Fibroblast of skin of right quadriceps (primary cell): ENCODE measurements around the gene NPC1.
"Not testable (repeated sequence)": the region's sequence is repeated elsewhere in the genome, so short reads cannot be mapped to it uniquely, and the experiment has no call there.

Experiments
- DNase-seq: peaks from one replicate; pipeline ENCODE4 v3.0.0-alpha.2; 2013

Gene NPC1

DNA sequence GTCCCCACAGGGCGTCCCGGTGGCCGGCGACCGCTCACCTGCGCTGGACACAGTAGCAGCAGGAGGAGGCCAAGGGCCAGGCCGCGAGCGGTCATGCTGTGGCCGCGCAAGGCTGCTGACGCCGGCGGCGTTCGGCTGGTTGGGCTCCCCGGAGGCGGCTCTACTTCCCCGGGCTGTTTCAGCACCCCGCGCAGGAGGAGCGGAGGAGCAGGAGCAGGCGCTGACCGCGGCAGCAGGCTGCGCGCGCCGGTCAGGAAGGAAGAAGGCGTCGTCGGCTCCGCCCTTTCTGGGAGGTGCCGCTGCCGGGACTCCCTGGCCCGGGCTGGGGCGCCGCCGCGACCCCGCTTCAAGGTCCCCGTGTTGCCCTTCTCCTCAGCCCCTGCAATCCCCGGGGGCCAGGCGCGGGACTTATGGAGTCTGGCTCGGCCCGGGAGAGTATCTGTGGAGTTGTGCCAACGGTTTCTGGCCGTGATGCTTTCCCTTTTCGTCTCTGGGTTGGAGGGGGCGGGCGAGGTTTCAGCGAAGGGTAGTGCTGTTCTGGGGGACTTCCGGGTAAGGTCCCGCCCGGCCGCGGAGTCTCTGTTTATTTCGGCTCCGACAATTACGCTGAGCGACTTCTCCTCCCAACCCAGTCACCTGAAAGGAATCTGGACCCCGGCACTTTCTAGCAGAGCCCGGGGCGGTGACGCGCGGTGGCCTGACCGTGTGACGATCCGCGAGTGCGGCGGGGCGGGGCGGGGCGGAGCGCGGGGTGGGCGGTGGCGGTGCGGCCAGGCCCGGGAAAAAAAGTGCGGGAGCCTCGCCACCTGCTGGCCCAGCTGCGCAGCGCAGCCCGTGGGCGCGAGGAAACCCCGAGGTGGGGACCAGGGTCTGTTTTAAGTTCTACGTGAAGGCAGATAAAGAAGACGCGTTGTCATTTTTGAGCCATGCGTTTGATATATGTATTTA is at the start of gene NPC1:
TSS of gene NPC1 (minus strand) at position 258 of the 948 bp plus-strand sequence. CDS start at position 95, 163 bp downstream.
- DNase-seq, result peak; percentile 96

DNA sequence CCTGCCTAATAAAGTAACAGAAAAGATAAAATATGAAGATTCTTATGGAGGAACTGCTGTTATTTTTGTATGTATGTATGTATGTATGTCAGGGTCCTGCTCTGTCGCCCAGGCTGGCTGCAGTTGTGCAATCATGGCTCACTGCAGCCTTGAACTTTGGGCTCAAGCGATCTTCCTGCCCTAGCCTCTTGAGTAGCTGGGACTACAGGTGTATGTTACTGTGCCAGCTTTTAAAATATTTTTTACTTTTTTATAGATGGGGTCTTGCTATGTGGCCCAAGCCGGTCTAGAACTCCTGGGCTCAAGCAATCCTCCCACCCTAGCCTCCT is 49.7 kb upstream of the NPC1 start:
- no peak for DNase-seq

DNA sequence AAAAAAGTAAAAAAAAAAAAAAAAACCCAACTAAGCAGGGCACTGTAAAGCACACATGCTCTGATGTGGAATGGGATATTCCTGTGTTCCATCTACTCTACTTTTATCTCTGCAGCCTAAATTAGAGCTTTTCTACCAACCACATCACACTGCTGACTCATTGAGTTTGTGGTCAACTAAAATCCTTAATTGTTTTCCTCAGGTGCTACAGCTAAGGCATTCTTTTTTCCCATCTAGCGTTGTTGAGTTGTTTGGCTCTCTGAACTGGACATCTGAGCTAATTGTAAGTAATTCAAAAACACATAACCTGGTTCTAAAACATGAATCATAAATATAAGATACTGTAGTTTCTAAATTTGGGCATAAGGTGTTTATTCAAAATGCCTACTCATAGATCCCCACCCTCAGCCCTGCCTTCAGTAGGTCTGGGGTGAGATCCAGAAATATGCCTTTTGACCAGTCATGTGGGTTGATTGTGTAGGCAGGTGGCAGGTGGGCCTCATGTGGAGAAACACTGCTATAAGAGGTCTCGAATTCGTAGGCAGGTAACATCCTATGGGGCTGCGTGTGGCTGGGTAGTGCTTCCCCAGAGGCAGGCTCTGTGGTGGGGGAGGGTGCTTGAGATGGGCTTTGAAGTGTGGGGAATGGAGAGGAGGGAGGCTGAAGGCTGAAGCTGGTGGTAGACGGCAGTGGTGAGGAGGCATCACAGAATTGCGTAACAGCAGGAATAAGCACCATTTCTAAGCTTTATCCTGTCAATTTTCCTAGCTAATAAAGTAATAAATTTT is 49.2 kb upstream of the NPC1 start:
- DNase-seq, result peak; percentile 19

DNA sequence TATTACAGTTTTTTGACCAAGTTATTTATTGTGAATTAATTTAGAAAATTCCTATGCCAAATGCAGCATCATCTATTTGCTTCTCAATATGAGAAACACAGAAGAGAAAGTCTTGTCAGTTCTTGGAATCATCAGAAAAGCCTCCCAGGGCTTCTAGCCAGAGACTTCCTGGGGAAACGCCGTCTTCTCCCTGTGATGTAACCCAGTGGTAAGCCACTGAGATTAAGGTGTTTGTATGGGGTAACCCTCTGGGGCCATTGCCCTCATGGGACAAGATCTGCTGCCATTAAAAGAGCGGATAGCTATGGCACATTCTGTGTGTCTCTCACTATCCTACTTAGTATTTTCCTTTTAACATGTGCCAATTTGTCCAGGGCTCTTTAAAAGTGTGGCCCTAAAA is 48.4 kb upstream of the NPC1 start:
- no peak for DNase-seq

DNA sequence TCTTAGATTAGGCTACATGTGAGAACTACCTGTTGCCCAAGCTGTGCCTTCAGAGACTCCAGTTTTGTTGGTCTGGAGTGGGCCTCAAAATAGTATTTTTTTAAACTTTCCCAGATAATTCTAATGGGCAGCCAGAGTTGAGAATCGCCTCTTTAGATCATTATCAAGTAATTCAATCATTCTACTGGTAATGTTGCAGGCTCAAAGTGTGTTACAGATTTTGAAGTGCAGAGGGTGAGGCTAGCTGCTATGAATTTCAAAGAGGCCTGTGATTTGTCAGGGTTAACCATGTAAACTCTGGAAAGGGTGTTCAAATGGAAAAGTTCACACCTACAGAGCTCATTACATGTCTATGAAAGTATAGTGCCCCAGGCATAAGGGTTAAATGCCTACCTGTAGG is 46.3 kb upstream of the NPC1 start:
- no peak for DNase-seq

DNA sequence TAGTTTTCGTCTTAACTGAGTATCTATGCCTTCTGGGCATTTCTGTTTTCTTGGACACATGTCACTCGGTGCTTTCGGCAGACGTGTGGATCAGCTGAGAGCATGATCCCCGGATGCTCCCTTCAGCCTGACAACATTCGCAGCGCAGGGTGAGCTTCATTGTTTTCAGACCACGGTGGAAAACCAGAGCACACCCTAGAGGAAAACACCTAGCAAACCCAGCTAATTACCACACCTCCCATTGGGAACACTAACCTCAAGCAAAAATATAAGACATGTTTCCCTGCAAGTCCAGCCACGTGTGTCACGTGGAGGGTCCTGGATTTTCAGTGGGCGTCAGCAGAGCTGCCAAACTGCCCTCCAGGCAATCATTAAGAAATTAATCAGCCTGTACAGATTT is 45.4 kb upstream of the NPC1 start:
- DNase-seq, result no peak

DNA sequence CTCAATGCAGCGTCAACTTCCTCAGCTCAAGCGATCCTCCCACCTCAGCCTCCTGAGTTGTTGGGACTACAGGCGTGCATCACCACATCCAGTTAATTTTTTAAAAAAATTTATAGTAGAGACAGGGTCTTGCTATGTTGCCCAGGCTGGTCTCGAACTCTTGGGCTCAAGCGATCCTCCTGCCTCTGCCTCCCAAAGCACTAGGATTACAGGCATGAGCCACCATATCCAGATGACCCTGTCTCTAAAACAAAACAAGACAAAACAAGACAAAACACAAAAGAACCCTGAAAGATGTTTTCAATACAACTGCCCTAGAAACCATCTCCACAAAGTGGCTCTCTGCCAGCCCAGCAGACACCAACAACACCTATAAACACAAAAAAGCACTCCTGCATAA is 45.0 kb upstream of the NPC1 start:
- no peak for DNase-seq

DNA sequence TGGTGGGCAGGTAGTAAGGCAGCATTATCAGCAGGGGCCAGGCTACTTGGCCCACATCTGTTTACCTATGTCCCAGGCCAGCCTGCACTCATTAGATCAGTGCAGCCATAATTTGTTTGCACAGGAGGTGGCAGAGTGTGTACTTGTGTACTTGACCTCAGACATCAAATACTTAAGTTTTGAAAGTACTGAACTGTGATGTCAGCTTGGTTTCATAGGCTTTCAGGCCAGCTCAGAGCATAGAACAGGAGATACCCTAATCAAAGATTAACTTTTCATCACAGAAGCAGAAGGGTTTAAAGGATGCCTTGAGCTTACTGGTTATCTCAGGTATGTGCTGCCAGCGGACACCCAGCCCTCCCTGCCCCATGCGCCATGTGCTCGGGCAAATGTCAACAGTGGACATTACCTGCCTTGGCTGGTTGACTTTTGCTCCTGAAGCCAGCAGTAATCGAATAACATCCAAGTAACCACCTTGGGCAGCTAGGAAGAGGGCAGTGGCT is 43.2 kb upstream of the NPC1 start:
- DNase-seq, result no peak

DNA sequence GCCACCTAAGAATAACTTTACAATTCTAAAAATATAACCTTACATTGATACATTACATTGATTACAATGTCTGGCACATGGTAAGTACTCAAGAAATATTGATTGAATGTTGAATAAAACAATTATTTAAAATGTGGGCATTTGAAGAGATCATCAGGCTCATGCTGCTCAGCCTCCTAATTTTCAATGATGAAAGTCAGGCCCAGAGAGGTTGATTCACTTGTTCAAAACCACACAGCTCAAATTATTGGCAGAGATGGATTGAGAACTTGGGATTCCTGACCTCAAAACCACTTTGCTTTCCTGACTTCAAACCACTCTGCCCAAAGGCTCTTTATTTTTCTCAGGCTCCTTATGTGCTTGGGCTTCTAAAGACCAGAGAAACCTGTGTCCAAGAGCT is 41.7 kb upstream of the NPC1 start:
- DNase-seq, result no peak

DNA sequence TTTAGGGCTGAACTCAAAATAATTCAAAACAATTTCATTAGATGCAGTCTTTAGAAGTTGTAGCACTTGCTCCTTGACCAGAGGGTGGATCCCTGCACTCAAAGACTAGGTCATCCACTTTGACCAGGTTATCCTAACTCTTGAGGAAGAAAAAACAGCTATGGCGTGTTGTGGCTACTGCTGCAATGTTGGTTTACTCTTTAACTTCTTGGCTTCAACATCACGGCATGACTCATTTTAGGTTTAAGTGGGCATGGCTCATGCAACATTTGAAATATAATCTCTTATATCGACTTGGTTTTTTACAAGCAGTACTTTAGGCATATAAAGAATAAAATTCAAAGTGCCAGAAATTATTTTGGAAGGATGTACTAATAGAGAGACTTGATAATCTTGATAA is 41.0 kb upstream of the NPC1 start:
- peak; percentile 62 for DNase-seq

DNA sequence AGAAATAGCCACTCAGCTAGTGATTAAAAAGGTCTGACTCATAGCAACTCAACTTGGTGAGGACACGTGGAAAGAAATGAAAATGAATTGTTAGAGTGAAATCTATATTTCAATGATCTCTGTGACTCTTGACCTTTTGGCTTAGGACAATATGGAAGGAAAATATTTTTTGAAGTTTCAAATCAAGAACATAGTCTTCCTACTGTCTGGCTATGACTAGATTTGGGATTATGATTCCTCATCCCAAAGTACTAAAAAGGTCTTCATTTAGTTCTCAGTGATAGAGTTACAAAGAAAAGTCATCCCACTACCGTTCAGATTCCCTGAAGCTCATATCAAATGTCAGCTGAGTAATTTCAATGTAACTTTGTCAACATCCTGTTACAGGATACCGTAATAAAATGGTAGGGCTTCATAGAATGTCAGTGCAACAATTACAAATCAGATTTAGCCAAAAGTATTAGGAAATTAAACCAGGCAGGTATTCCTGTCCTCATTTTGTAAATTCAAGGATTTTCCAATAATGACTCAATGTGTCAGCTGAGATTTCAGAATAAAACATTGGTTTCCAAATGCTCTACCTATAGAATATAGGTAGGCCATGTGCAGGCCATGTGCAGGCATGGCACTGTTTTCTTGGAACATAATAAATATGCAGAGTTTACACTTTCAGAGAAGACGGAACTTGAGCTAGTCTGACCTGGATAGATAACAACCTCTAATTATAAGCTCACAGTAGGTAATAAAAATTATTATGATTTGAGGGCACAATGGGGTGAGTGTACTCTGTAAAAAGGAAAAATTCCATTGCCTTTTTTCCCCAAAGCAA is 40.4 kb upstream of the NPC1 start:
- peak; percentile 76 for DNase-seq

DNA sequence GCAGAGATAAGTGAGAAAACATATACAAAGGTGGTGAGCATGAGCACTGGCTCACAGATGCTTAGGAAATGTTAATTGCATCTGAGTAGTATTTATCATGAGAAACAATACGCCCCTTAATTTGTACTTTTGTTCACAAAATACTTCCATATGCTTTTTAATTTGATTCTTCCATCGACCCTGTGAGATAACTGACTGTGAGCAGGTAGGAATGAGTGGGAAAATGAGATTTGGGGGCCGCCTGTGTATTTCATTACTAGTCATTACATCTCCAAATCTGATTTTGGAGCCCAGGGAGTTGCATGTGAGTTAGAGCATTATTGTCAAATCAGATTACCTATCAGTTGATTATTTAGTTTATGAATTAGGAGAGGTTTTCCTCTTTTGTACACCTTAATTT is 36.7 kb upstream of the NPC1 start:
- no peak for DNase-seq

DNA sequence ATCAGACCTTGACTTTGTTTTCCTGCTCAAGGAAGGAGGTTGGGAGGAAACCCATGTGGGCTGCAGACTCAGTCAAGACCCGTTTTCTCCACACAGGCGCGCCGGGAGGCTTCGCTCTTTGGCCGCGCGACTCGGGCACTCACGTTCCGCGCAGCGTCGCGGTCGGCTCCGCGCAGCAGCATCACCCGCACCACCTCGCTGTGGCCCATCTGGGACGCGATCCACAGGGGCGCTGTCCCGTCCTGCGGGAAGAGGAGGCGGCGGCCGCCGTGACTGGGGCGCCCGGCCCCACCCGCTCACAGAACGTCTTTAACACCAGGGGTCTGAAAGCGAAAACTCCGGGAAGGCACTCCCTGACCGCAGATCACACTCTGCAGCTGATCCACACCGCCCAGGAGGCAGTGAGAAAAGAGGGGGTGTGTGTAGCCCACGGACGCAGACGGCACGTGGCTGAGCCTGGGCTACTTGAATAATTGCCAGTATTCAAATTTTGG is 33.1 kb upstream of the NPC1 start:
- DNase-seq, result peak; percentile 11

DNA sequence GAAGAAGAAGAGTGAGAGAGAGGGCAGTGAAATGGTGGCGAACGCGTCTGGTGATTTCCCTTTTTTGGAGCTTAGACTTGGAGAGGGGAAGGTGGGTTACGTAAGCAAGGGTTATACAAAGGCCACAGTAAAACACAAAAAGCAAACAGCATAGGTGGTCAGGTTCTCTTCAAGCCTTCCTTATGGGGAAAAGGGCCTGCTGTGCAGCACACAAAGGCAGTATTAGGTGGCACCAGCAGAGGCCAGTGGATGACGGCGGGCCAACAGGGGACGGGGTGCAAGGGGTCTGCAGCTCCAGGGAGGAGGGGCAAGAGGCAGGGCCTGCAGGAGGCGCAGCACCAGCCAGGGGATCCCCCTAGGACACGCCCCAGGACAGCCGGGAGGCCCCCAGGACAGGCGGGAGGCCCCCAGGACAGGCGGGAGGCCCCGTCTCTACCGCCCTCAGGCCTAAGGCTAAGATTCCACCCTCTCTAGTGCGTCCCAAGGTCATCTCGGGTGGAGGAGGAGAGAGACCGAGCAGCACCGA is 32.6 kb upstream of the NPC1 start:
- DNase-seq, result peak; percentile 3

DNA sequence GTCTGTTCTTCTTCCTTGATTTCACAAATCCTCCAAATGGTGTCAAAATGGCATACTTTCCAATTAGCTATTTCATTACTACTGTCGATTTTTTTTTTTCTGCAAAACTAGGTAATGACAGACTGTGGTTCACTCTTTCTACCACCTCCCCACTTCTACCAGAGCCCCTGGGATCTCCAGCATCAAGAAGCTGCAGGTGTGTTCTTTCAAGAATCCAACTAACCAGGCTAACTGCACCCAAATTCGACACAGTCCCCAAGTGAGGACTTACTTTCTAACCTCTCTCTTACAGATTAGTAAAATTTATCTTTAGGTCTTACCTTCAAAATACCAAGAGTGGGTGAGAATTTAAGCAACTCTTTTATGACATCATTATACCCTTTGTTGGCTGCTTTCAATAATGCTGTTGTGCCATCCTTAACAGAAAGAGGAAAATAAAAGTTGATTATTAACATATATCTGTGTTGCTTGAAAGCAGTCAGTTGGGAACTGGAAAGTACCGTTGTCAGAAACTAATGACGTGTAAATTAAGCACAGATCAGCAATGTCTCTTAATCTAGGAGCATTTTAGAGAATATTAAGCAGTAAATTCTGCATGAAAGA is 31.2 kb upstream of the NPC1 start:
- no peak for DNase-seq

DNA sequence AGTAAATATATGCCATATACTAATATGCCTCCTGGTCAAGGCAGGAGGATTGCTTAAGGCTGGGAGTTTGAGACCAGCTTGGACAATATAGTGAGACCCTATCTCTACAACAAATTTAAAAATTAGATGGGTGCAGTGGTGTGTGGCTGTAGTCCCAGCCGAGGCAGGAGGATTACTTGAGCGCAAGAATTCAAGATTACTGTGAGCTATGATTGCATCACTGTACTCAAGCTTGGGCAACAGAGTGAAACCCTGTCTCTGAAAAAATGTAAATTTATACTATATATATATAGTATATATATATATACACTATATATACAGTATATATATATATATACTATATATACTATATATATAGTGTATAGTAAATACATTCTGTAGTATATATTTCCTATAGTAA is 30.0 kb upstream of the NPC1 start:
- DNase-seq, result no peak

DNA sequence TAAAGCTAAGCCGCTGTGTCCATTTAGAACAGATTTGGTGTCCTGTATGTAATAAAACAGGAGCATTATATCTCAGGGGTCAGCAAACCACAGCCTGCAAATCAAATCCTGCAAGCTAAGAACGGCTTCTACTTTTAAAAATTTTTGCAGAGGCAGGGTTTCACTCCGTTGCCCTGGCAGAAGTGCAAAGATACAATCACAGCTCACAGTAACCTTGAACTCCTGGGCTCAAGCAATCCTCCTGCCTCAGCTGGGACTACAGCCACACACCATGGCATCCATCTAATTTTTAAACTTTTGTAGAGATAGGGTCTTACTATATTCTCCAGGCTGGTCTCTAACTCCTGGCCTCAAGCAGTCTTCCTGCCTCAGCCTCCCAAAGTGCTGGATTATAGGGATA is 28.6 kb upstream of the NPC1 start:
- no peak for DNase-seq

DNA sequence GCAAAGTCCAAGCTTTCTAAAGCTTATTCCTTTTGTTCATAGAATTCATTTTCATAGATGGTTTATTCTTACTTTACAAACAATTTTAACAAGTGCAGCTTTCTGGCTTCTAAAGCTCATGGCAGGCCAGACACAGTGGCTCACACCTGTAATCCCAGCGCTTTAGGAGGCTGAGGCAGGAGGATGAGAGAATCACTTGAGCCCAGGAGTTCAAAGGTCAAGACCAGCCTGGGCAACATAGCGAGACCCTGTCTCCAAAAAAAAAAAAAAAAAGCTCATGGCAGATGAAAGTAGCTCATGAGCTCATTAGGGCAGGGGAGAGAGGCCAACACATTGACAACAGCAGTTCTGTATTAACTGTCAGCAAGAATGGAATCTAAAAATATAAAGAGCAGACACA is 28.1 kb upstream of the NPC1 start:
- DNase-seq, result no peak

DNA sequence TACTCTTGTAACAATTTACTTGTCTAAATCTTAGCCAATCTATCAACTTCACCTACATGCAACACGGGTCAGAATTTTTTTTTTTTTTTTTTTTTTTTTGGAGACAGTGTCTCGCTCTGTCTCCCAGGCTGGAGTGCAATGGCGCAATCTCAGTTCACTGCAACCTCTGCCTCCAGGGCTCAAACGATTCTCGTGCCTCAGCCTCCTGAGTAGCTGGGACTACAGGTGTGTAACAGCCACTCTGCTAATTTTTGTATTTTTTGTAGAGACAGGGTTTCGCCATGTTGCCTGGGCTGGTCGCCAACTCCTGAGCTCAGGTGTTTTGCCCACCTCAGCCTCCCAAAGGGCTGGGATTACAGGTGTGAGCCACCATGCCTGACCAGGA is 26.8 kb upstream of the NPC1 start:
- DNase-seq, result not testable (repeated sequence)

DNA sequence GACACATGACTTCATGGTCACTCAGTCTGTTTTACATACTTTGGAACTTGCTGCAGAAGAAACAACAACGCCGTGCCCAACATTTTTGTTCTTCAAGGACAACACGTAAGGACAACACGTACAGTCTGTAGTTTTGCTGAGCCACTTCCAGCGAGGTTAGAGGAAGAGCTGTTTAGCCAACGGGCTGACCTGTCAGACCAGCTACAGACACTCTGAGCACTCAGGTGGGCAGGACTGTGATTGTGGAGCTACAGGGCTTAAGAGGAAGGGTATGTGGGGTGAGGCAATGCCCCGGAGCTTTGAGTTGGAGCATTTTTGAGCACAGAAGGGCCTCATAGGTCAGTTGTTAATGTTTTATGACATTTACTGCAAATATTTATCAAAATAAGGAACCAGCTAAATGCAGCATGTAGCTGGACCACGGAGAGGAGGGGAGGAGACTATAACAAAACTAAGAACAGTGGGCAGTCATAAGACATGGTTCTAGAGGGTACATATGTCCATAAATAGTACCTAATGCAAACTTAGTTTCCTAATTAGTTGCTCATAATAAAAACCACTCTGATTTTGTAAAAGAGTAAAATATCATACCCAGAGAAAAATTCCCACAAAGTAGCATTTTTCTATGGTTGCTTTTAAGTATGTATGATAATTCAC is 26.3 kb upstream of the NPC1 start:
- DNase-seq, result no peak

DNA sequence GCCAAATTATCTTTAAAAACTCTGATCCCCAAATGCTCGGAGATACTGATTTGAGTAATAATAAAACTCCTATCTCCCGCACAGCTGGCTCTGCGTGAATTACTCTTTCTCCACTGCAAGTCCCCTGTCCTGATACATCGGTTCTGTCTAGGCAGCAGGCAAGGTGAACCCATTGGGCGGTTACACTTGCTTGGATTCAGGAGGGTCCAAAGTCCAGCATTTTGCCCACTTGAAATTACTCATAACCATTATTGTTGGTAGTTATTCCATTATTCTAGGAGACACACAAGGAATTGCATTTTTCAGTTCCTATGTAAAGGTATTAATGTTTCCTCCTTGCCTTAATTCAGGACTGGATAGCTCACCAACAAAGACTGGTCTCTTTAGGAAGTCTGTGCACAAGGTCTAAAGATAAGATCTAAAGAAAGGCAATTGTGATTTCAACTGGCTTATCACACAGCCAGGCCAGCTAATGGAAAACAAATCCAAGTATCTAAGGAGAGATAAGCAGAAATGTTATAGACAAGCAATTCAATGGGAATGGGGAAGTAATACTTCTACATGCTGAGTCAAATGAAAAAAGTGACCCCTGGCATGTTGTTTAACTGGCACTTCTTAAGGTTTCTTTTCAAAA is 23.2 kb upstream of the NPC1 start:
- no peak for DNase-seq
